ENCODE measurements around the gene AGBL2. TPM values are rescaled to one million over a fixed set of nuclear protein-coding genes. Genes with fewer than 3 reads are reported as not detected.

Gene AGBL2
- total RNA-seq, 1 experiment from 2014 or later: not detected

DNA sequence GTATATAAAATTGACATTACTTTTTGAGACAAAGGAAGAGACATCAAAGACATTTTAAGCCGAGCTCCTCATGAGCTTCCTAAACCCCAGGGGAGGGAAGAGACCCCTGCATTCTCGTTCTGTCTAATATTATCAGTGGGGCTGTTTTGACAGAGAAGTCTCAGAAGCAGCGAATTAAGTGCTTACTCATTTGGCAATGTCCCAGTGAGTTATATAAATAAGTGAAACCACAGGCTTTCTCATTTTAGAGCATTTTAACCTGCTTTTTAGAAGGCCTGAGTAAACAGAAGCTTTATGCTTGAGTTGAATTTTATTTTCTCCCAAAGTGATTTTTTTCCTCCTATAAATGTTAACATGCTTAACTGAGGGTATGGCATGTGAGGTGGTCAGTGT, 97.8 kb downstream of the AGBL2 start:
- no peak overlapping the region for H3K4me3 ChIP-seq (replicated peaks in 1 of 2; ENCODE audit: low read depth in 1 of 2, low read length in 2 of 2)
- TF ChIP-seq EZH2 (IDR thresholded peaks at IDR 0.05) (no peak), POLR2A (IDR thresholded peaks at IDR 0.05; ENCODE audit: borderline replicate concordance, extremely low read depth, insufficient read depth, insufficient read length) (no peak), YY1 (IDR thresholded peaks at IDR 0.05; ENCODE audit: extremely low read depth, insufficient replicate concordance, low read depth, low read length) (no peak), CTCF (IDR thresholded peaks at IDR 0.05 in 2 of 3, conservative IDR thresholded peaks at IDR 0.05 in 1 of 3; ENCODE audit: borderline replicate concordance in 1 of 3, insufficient read depth in 1 of 3, low read depth in 2 of 3, low read length in 2 of 3) (no peak), ZFX (IDR thresholded peaks at IDR 0.05) (no peak), SP1 (IDR thresholded peaks at IDR 0.05; ENCODE audit: low read depth) (no peak), MAX (IDR thresholded peaks at IDR 0.05) (no peak), EZH2phosphoT487 (IDR thresholded peaks at IDR 0.05; ENCODE audit: borderline replicate concordance) (no peak), ZNF274 (IDR thresholded peaks at IDR 0.05; ENCODE audit: low read depth, low read length) (no peak), RAD21 (IDR thresholded peaks at IDR 0.05; ENCODE audit: low read depth) (no peak), POLR2AphosphoS5 (IDR thresholded peaks at IDR 0.05; ENCODE audit: low read depth, low read length) (no peak), CBX3 (IDR thresholded peaks at IDR 0.05; ENCODE audit: low read depth) (no peak), ELF1 (IDR thresholded peaks at IDR 0.05; ENCODE audit: borderline replicate concordance, low read depth) (no peak), JUND (IDR thresholded peaks at IDR 0.05) (no peak), ZBTB33 (IDR thresholded peaks at IDR 0.05; ENCODE audit: extremely low read depth, insufficient replicate concordance, low read length) (no peak), FOSL1 (IDR thresholded peaks at IDR 0.05; ENCODE audit: low read depth) (no peak)
- TF ChIP-seq, protein P1, sequence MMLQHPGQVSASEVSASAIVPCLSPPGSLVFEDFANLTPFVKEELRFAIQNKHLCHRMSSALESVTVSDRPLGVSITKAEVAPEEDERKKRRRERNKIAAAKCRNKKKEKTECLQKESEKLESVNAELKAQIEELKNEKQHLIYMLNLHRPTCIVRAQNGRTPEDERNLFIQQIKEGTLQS (IDR thresholded peaks at IDR 0.05): no peak
- TF ChIP-seq, protein P2, sequence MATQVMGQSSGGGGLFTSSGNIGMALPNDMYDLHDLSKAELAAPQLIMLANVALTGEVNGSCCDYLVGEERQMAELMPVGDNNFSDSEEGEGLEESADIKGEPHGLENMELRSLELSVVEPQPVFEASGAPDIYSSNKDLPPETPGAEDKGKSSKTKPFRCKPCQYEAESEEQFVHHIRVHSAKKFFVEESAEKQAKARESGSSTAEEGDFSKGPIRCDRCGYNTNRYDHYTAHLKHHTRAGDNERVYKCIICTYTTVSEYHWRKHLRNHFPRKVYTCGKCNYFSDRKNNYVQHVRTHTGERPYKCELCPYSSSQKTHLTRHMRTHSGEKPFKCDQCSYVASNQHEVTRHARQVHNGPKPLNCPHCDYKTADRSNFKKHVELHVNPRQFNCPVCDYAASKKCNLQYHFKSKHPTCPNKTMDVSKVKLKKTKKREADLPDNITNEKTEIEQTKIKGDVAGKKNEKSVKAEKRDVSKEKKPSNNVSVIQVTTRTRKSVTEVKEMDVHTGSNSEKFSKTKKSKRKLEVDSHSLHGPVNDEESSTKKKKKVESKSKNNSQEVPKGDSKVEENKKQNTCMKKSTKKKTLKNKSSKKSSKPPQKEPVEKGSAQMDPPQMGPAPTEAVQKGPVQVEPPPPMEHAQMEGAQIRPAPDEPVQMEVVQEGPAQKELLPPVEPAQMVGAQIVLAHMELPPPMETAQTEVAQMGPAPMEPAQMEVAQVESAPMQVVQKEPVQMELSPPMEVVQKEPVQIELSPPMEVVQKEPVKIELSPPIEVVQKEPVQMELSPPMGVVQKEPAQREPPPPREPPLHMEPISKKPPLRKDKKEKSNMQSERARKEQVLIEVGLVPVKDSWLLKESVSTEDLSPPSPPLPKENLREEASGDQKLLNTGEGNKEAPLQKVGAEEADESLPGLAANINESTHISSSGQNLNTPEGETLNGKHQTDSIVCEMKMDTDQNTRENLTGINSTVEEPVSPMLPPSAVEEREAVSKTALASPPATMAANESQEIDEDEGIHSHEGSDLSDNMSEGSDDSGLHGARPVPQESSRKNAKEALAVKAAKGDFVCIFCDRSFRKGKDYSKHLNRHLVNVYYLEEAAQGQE (IDR thresholded peaks at IDR 0.05; ENCODE audit: low read depth): no peak
- no TSS peak for BruUV-seq (replicated peaks)
- H3K9ac ChIP-seq (ENCODE audit: low read length): no peak overlapping the region
- intact Hi-C loops (cut with micrococcal nuclease): loop anchor here (5.0 to 10.0 kb wide), 2 partner anchors 153 to 245 kb away; no protein-coding TSS in a partner anchor
- no peaks in the 10 kb centered on the region for H3K9me3 ChIP-seq (ENCODE audit: control insufficient read depth in 1 of 2, insufficient read depth in 1 of 2, low read depth in 1 of 2, low read length in 2 of 2)
- no peak for ATAC-seq
- no peaks in the 10 kb centered on the region for H3K79me2 ChIP-seq (ENCODE audit: insufficient read depth, low read length)
- ChIA-PET POLR2A (no interaction called here), CTCF (interaction anchor here (1.1 kb wide), 1 partner anchor 243 kb away, joined by 5 read pairs; no protein-coding TSS in a partner anchor), RAD21 (ENCODE audit: low non-redundant PET in 1 of 2, low total read pairs in 2 of 2, uncharacterized antibody in 2 of 2, unreplicated experiment in 2 of 2) (no interaction called here)
- H3K36me3 ChIP-seq (ENCODE audit: control insufficient read depth in 1 of 2, insufficient read depth in 2 of 2, low read length in 2 of 2): peaks cover 25 to 28% of the 10 kb centered on the region in 2 experiments
- no peaks in the 10 kb centered on the region for H3K4me1 ChIP-seq (ENCODE audit: control insufficient read depth in 1 of 2, insufficient read depth in 2 of 2, low read length in 2 of 2)
- H2AFZ ChIP-seq (ENCODE audit: low read depth, low read length, poor library complexity, severe bottlenecking): no peak overlapping the region
- H3K4me2 ChIP-seq (ENCODE audit: low read length): no peak overlapping the region
- no peaks in the 10 kb centered on the region; the same call in 1 of the 2 replicates for H4K20me1 ChIP-seq (ENCODE audit: insufficient read depth)
- DNase-seq (ENCODE audit: low read depth, low spot score): no peak
- H3K27ac ChIP-seq (ENCODE audit: low read depth, low read length): no peak overlapping the region
- no peaks in the 10 kb centered on the region for H3K27me3 ChIP-seq (ENCODE audit: insufficient read depth, low read length)
- H3K9me2 ChIP-seq (ENCODE audit: insufficient read depth): no peaks in the 10 kb centered on the region
